Measurements from ENCODE around the gene TCHH. TPM values are rescaled to one million over a fixed set of nuclear protein-coding genes. Genes with fewer than 3 reads are reported as not detected.

TCHH gene
- total and polyA plus RNA-seq, 2 of the 13 experiments (the other 11 are each of a cell fraction or from before 2014, with no cell fraction given): not detected

DNA sequence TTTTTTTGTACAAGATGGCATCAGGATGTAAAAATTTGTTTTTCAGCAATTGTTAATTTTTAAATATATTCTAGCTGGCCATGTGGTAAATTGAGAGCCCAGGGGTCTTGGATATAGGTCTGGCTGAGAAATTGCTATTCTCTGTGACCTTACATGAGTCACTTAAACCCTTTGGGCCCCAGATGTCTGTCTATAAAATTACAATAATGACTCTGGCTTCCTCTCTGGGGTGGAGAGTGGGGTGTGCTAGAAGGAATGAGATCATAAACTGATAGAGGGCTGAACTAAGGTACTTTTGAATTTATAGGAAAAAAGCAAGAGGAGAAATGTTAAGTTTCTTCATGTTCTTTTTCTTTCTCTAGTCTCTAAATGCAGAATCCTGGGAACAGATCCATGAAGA, 12.4 kb upstream of the TCHH start (continued):
- TF ChIP-seq, protein P1, sequence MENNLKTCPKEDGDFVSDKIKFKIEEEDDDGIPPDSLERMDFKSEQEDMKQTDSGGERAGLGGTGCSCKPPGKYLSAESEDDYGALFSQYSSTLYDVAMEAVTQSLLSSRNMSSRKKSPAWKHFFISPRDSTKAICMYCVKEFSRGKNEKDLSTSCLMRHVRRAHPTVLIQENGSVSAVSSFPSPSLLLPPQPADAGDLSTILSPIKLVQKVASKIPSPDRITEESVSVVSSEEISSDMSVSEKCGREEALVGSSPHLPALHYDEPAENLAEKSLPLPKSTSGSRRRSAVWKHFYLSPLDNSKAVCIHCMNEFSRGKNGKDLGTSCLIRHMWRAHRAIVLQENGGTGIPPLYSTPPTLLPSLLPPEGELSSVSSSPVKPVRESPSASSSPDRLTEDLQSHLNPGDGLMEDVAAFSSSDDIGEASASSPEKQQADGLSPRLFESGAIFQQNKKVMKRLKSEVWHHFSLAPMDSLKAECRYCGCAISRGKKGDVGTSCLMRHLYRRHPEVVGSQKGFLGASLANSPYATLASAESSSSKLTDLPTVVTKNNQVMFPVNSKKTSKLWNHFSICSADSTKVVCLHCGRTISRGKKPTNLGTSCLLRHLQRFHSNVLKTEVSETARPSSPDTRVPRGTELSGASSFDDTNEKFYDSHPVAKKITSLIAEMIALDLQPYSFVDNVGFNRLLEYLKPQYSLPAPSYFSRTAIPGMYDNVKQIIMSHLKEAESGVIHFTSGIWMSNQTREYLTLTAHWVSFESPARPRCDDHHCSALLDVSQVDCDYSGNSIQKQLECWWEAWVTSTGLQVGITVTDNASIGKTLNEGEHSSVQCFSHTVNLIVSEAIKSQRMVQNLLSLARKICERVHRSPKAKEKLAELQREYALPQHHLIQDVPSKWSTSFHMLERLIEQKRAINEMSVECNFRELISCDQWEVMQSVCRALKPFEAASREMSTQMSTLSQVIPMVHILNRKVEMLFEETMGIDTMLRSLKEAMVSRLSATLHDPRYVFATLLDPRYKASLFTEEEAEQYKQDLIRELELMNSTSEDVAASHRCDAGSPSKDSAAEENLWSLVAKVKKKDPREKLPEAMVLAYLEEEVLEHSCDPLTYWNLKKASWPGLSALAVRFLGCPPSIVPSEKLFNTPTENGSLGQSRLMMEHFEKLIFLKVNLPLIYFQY (CRISPR knock-in tag; IDR thresholded peaks at IDR 0.05; ENCODE audit: borderline replicate concordance): no peak
- TF ChIP-seq ZNF850 (CRISPR knock-in tag; conservative IDR thresholded peaks at IDR 0.05) (no peak), ZNF207 (IDR thresholded peaks at IDR 0.05; ENCODE audit: borderline replicate concordance) (no peak), ZNF20 (CRISPR knock-in tag; IDR thresholded peaks at IDR 0.05) (no peak), YY1 (IDR thresholded peaks at IDR 0.05; ENCODE audit: insufficient read depth, insufficient replicate concordance, low read depth, low read length) (no peak)

- in situ Hi-C loops (cut with HindIII; ENCODE audit: extremely low pct_ligation_motif_present, low pct_unique_long_range_greater_than_20kb) (no loop called here), intact Hi-C loops (cut with micrococcal nuclease; ENCODE audit: unreplicated experiment) (no loop called here)
- no peak overlapping the region for H3K27ac ChIP-seq (ENCODE audit: extremely low read length, insufficient read depth, low read length)
- no peaks in the 10 kb centered on the region for H4K20me1 ChIP-seq (ENCODE audit: insufficient read depth, low read length)
- H3K27me3 ChIP-seq (ENCODE audit: control insufficient read depth in 1 of 2, insufficient read depth in 2 of 2, low read length in 2 of 2): no peaks in the 10 kb centered on the region
- no peak for ATAC-seq
- 0% methylated on average over 6 of the region's 6 CpGs for WGBS (ENCODE audit: low lambda C conversion rate)
- H3K4me1 ChIP-seq (ENCODE audit: insufficient read depth, low read length): no peaks in the 10 kb centered on the region
- no peak for FAIRE-seq
- H3K79me2 ChIP-seq (ENCODE audit: insufficient read depth, low read length): no peaks in the 10 kb centered on the region
- DNase-seq (ENCODE audit: low spot score): no peak
- ChIA-PET POLR2A (no interaction called here), CTCF (ENCODE audit: low intra/inter-chr PET ratio, low total read pairs) (no interaction called here)
- no peaks in the 10 kb centered on the region for H3K9me3 ChIP-seq (ENCODE audit: low read length)
- no peak overlapping the region for H3K4me2 ChIP-seq (ENCODE audit: low read depth, low read length)
- no peak overlapping the region for H3K9ac ChIP-seq (ENCODE audit: insufficient read depth, low read depth, low read length)
- no peaks in the 10 kb centered on the region for H3K36me3 ChIP-seq (replicated peaks in 1 of 2; ENCODE audit: control insufficient read depth in 1 of 2, insufficient read depth in 2 of 2, low read length in 2 of 2)
- no TSS peak for BruUV-seq (replicated peaks)
- H2AFZ ChIP-seq (ENCODE audit: low read length): no peak overlapping the region
- no peak overlapping the region for H3K4me3 ChIP-seq (replicated peaks in 1 of 3; ENCODE audit: insufficient read depth in 1 of 3, low read depth in 2 of 3, low read length in 3 of 3)
- TF ChIP-seq GATA4 (IDR thresholded peaks at IDR 0.05; ENCODE audit: borderline replicate concordance, low read depth) (no peak), ELF3 (CRISPR knock-in tag; IDR thresholded peaks at IDR 0.05) (no peak), ZNF503 (CRISPR knock-in tag; IDR thresholded peaks at IDR 0.05) (no peak), ATF6 (CRISPR knock-in tag; conservative IDR thresholded peaks at IDR 0.05) (no peak), ZNF44 (CRISPR knock-in tag; IDR thresholded peaks at IDR 0.05) (no peak), TFE3 (CRISPR knock-in tag; IDR thresholded peaks at IDR 0.05) (no peak), RBAK (CRISPR knock-in tag; IDR thresholded peaks at IDR 0.05) (no peak), HOXD1 (CRISPR knock-in tag; IDR thresholded peaks at IDR 0.05) (no peak), ZBTB42 (CRISPR knock-in tag; IDR thresholded peaks at IDR 0.05) (no peak), JUND (CRISPR knock-in tag; IDR thresholded peaks at IDR 0.05) (no peak)
Observed at GRCh38 chr1:152125834-152126443, 10.7 kb upstream of the TCHH start.
